ENCODE data around the gene SIGMAR1. TPM values are rescaled to one million over a fixed set of nuclear protein-coding genes. Genes with fewer than 3 reads are reported as not detected.
A peak's percentile ranks its signal among the peaks of the same experiment; 100 is the strongest.

The SIGMAR1 gene
- total and polyA plus RNA-seq, 10 donors = 19.4 to 39.7 (median 27.6) TPM

GRCh38 chr9:34654323-34655051 is 16.9 kb upstream of the SIGMAR1 start:
- Histone ChIP-seq H3K4me1 (peaks cover 15 to 57% (median 32%) of the 10 kb centered on the region in 6 donors), H3K27me3 (replicated peaks in 1 of 7) (no peaks in the 10 kb centered on the region), H3K27ac (peak overlapping the region in 6 of 8 donors; percentile 33 to 70 (median 65)), H3K9me3 (no peaks in the 10 kb centered on the region), H3K4me3 (no peak overlapping the region), H3K36me3 (peaks cover 0 to 24% (median 13%) of the 10 kb centered on the region in 6 donors)
- no peak for TF ChIP-seq POLR2A (IDR thresholded peaks at IDR 0.05)
- TF ChIP-seq POLR2AphosphoS5 (IDR thresholded peaks at IDR 0.05) = peak; percentile 24 to 67 (median 63)
- intact Hi-C loops (cut with DNase I; ENCODE audit: low total_unique reads) = no loop called here
- DNase-seq = peak; percentile 73
- 51 to 70% (median 64%) methylated on average over 10 to 11 of the region's 11 CpGs for WGBS, 5 donors

- WGBS, 5 donors = 43 to 55% (median 52%) methylated on average over 10 to 11 of the region's 11 CpGs
- H3K9me3 ChIP-seq = no peaks in the 10 kb centered on the region
- intact Hi-C loops (cut with DNase I; ENCODE audit: low total_unique reads) = no loop called here
- peaks cover 15 to 67% (median 32%) of the 10 kb centered on the region in 6 donors for H3K4me1 ChIP-seq
- peaks cover 0 to 34% (median 23%) of the 10 kb centered on the region in 6 donors for H3K36me3 ChIP-seq
- peak overlapping the region in 7 of 8 donors; percentile 51 to 70 (median 67) for H3K27ac ChIP-seq
- H3K4me3 ChIP-seq = no peak overlapping the region
- TF ChIP-seq POLR2AphosphoS5 (IDR thresholded peaks at IDR 0.05) = no peak
- TF ChIP-seq POLR2A (IDR thresholded peaks at IDR 0.05) = no peak
- no peak for TF ChIP-seq CTCF (IDR thresholded peaks at IDR 0.05 in 8 of 11, conservative IDR thresholded peaks at IDR 0.05 in 3 of 11)
- no peak for DNase-seq
- no peaks in the 10 kb centered on the region for H3K27me3 ChIP-seq (replicated peaks in 1 of 7)
These were observed 15.8 kb upstream of the SIGMAR1 start for GRCh38 chr9:34653151-34654072.

- TF ChIP-seq POLR2A (IDR thresholded peaks at IDR 0.05) (no peak), POLR2AphosphoS5 (IDR thresholded peaks at IDR 0.05) (no peak), CTCF (IDR thresholded peaks at IDR 0.05 in 8 of 11, conservative IDR thresholded peaks at IDR 0.05 in 3 of 11) (no peak)
- Histone ChIP-seq H3K9me3 (no peaks in the 10 kb centered on the region), H3K36me3 (peaks cover 0 to 38% (median 25%) of the 10 kb centered on the region in 6 donors), H3K27me3 (replicated peaks in 1 of 7) (no peaks in the 10 kb centered on the region), H3K27ac (peak overlapping the region in 7 of 8 donors; percentile 51 to 70 (median 67)), H3K4me3 (peak overlapping the region in 3 of 8 donors; percentile 17 to 48 (median 24)), H3K4me1 (peaks cover 22 to 75% (median 40%) of the 10 kb centered on the region in 6 donors)
- no peak for DNase-seq
- 39 to 58% (median 49%) methylated on average over 5 of the region's 5 CpGs for WGBS, 5 donors
- intact Hi-C loops (cut with DNase I; ENCODE audit: low total_unique reads) = no loop called here
These were observed 15.0 kb upstream of the SIGMAR1 start for GRCh38 chr9:34652602-34653000.

GRCh38 chr9:34651876-34652601 is 14.5 kb upstream of the SIGMAR1 start, which contains the start of gene IL11RA:
Gene IL11RA, plus strand, starts transcription at chr9:34652185. Its CDS starts 3,033 bp downstream, at chr9:34655218.
- Histone ChIP-seq H3K9me3 (no peaks in the 10 kb centered on the region), H3K4me1 (peaks cover 27 to 81% (median 46%) of the 10 kb centered on the region in 6 donors), H3K27ac (peak within 1 kb of the TSS in 7 of 8 donors; percentile 51 to 70 (median 67)), H3K27me3 (replicated peaks in 1 of 7) (no peaks in the 10 kb centered on the region), H3K36me3 (peaks cover 0 to 38% (median 25%) of the 10 kb centered on the region in 6 donors), H3K4me3 (peak within 1 kb of the TSS in 4 of 8 donors; percentile 9 to 48 (median 20))
- WGBS, 5 donors = 22 to 39% (median 34%) methylated on average over 24 of the region's 24 CpGs
- intact Hi-C loops (cut with DNase I; ENCODE audit: low total_unique reads) = no loop called here
- DNase-seq = peak; percentile 83
- TF ChIP-seq CTCF (IDR thresholded peaks at IDR 0.05 in 8 of 11, conservative IDR thresholded peaks at IDR 0.05 in 3 of 11) (no peak), POLR2AphosphoS5 (IDR thresholded peaks at IDR 0.05) (peak; percentile 53 to 84 (median 80))

Measured in spleen (tissue), 11 donors.